GM19438 (cell line): Measurements from ENCODE around the gene RYR2.
A peak's percentile ranks its signal among the peaks of the same experiment; 100 is the strongest.
"Not testable (repeated sequence)": the region's sequence is repeated elsewhere in the genome, so short reads cannot be mapped to it uniquely, and the experiment has no call there.

ENCODE experiments used
- ATAC-seq: cut with Tn5 transposase; IDR thresholded peaks from one replicate; pipeline ENCODE4 v1.9.1; 2021; ENCODE audit warnings: low read depth; ENCODE audit not compliant: unreplicated experiment

The RYR2 gene

DNA sequence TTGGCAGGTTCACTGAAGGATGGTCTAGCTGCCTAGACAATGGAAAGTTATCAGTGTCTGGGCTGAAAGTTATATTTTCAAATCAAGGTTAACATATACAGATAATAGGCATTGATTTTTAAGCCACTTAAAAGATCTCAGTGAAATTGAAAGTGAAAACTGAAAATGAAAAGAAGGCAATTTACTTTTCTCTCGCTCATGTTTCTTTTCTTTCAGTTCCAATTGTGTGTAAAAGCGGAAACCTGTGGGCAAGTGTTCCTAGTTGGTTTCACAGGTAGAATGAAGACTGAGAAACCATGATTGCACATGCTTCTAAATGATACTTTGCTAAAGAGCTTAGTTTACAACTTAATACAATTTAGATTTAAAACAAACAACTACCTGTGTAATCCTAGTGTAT, 465.0 kb downstream of the RYR2 start:
- peak; percentile 92 for ATAC-seq

DNA sequence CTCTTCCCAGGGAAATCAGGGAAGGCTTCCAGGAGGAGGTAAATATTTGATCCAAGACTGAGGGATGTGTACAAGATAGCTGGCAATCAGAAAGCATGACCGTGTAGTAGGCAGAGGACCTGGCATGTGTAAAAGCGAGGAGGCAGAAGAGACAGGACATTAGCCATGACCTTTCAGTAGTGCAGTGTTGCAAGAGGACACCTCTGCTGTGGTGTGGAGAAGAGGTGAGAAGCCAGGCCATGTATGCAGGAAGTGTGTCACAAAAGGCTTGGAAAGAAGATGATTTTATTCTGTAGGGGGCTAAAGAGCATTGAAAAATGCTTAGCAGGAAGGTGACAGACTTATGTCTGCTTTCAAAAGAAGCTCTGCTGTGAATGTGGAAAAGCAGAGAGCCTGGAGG, 467.8 kb downstream of the RYR2 start:
- ATAC-seq, result no peak

DNA sequence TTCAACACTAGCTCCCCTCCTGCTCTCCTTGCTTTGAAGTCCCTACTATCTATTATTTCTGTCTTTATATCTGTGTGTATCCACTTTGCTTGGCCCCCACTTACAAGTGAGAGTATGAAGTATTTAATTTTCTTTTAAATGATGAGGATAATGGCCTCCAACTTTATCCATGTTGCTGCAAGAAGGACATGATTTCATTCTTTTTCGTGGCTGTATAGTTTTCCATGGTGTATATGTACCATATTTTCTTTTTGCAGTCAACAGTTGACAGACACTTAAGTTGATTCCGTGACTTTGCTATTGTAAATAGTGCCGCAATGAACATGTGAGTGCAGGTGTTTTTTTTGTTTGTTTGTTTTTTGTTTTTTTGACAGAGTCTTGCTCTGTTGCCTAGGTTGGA, 483.1 kb downstream of the RYR2 start:
- ATAC-seq, result no peak

DNA sequence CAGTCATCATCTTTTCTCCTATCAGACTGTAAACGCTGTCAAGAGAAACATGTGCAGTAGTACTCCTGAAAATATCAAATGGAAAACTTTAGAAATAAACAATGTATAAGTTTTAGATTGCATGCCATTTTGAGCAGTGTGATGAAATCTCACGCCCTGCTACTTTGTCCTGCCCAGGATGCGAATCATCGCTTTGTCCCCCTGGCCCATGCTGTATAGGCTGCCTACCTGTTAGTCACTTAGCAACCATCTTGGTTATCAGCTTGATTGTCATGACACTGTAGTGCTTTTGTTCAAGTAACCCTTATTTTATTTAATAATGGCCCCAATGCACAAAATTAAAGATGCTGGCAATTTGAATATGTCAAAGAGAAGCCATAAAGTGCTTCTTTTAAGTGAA, 485.8 kb downstream of the RYR2 start:
- ATAC-seq, result no peak

DNA sequence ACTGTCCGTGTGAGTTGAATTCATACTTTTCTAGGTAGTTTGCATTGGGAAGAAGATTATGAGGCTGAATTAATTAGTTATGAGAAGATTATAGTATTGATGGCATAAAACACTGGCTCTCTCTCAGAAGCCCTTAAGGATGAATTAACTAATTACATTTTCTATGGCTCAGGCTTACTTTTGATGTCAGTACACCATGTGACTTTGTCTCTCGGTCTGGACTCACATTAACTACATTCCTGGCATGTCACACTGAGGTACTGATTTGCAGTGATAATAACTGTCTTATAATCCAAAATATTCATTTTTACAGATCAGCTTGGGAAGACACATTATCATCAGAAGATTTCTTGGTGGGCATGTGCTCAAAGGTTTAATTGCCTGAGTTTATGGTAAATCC, 486.6 kb downstream of the RYR2 start:
- ATAC-seq, result no peak

DNA sequence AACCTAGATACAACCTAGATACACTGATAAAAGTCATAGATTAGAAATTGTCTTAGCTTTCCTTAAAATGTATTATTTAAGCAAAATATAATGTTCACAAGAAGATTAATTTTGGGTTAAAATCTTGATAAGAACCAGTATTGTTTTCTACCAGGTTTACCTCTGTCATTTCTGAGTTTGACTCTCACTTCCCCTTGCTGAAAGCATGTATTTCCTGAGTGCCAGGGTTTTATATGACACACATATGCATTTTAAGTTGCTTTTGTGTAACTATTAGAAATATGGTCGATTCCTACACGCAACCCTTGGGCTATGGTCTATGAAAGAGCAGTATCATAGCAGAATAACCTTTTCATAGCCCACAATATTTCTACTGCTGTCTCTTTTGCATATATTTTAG, 497.1 kb downstream of the RYR2 start:
- ATAC-seq, result no peak

DNA sequence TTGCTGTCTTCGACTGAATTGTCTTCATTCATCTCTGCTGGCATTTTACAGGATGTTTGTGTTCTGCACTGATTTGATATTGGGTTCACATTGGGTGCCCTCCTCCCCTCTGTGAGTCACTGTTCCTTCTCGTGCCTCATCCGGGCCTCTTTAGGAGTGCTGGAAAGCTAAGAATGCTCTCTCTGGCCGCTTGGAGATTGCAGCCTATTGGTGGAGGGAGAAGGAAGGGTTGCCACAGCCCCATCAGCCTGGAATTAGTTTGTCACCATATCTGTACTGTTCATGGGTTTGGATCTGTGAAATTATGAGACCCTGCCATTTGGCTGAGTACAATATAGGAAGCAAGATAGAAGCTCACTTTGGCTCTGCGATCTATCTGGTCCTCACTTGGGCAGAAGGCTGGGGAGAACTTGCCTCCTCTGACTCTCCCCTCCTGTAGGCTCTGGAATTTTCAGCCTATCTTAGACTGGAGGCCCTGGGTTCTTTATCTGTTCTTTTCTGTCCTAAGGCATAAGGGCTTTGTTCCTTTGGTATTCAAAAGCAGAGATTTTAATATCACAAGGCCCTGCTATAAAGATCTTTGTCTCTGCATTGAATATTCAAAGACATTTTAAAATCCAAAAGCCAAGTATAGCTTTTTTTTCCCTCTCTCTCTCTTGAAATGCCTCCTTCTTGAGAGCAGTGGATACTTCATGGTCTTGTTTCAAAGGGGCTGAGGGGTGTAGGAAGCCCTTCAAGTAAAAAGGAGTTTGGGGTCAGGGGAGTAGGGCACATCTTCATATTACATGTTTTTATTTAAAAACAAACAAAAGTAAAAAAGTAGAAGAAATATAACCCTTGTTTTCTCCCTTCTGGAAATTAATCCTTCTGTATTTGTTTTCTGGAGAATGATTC, 500.8 kb downstream of the RYR2 start:
- no peak for ATAC-seq

DNA sequence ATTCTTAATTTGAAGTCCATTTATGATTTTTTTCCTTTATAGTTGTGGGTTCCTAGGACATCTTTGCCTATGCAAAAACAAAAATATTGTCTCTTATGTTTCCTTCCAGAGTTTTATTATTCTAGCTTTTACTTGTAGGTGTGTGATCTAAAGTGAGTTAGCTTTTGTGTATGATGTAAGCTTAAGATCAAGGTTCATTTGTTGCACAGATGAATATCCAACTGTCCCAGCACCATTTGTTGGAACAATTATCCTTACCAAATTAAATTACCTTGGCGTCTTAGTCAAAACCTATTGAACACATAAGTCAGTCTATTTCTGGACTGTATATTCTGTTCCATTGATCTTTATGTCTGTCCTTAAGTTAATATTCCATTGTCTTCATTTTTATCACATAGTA, 511.1 kb downstream of the RYR2 start:
- no peak for ATAC-seq

DNA sequence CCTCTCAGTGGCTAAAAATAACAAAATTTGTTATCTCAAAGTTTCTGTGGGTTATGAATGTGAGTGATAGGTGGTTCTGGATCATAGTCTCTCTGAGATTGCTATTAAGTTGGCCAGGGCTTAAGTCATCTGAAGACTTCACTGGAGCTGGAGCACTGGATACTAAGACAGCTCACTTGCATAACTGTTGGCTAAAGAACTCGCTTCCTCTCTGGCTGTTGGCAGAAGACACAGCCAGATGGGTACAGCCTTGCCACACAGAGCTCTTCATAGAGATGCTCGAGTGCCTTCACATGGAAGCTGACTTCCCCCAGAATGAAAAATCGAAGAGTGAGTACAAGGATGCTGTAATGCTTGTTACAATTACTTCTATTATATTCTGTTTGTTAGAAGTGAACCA, 514.9 kb downstream of the RYR2 start:
- ATAC-seq, result no peak

DNA sequence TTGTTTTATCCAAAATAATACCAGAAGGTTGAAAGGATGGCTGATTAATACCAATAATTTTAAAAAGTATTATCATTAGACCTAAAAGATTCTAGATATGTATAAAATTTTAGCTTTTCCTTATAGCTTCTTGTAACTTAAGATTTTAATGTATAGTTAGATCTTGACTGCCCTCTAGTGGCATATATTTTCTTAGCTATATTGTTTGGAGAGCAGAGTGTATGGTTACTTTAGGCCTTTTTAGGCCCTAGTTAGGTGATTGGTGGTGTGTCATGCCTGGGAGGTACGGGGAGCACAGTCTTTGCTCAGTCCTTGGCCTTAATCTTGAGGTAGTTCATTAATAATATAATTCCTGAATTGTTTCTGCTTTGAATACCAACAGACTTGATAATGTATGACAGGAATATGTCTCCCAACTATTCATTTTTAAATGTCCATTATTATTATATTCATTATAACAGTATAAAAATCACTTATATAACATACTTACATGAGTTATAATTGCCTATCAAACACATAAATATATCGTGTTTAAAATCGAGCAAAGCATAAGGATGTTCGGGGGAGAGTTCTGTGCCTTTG, 520.3 kb downstream of the RYR2 start:
- ATAC-seq, result no peak

DNA sequence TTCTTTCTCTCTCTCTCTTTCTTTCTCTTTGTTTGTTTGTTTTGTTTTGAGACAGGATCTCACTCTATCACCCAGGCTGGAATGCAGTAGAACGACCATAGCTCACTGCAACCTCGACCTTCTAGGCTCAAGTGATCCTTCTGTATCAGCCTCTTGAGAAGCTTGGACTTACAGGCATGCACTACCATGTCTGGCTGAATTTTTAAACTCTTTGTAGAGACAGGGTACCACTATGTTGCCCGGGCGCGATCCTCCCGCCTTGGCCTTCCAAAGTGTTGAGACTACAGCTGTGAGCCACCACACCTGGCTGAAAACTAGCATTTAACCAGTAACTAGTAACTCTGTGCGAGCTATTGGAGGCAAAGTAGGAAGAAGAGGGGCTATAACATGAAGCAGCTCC, 523.3 kb downstream of the RYR2 start:
- ATAC-seq, result no peak

DNA sequence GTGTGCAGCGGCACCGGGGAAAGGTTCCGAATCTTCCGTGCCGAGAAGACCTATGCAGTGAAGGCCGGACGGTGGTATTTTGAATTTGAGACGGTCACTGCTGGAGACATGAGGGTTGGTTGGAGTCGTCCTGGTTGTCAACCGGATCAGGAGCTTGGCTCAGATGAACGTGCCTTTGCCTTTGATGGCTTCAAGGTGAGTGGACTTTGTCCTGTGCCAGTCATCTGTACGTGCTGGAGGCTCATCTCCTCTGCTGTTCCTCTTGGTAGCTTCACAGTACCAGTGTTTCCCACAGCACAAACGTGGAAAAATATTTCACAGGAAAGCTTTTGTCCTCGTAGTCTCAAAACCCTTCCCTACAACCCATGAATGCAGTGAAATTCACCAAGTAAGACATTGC, 524.6 kb downstream of the RYR2 start:
- ATAC-seq, result no peak

DNA sequence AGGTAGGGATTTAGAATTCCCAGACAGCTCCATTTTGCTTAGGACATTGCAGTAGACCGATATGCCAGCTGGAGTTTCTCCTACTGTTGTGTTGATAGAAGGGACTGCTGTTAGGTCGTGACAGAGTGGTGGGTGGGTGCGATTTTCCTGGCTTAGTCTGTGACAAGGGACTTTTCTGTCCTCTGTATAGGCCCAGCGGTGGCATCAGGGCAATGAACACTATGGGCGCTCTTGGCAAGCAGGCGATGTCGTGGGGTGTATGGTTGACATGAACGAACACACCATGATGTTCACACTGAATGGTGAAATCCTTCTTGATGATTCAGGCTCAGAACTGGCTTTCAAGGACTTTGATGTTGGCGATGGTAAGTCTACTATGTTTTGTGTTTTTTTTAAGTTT, 527.0 kb downstream of the RYR2 start:
- ATAC-seq, result no peak

DNA sequence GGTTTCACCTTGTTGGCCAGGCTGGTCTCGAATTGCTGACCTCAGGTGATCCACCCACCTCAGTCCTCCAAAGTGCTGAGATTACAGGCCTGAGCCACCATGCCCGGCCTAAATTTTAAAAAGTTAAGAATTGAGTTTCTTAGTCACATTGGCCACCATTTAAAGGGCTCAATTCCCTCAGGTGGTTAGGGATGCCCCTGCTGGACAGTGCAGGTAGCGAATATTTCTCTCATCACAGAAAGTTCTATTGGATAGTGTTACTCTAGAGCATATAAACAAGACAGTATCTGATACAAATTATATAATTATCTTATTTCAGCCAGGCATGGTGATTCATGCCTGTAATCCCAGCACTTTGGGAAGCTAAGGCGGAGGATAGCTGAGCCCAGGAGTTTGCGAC, 528.5 kb downstream of the RYR2 start:
- no peak for ATAC-seq

DNA sequence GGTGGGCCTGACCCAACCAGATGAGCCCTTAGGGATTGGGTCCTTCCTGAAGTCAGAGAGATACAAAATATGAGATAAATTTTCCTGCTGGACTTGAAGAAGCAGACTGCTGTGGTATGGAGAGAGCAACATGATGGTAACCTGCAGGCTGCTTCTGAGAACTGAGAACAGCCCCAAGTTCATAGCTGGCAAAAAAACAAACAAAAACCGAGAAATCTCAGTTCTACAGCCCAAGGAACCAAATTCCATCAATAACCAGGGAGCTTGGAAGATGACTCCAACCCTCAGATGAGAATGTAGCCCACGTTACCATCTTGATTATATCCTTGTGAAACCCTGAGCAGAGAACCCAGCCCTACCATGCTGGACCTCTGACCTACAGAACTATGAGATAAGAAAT, 532.6 kb downstream of the RYR2 start:
- no peak for ATAC-seq

DNA sequence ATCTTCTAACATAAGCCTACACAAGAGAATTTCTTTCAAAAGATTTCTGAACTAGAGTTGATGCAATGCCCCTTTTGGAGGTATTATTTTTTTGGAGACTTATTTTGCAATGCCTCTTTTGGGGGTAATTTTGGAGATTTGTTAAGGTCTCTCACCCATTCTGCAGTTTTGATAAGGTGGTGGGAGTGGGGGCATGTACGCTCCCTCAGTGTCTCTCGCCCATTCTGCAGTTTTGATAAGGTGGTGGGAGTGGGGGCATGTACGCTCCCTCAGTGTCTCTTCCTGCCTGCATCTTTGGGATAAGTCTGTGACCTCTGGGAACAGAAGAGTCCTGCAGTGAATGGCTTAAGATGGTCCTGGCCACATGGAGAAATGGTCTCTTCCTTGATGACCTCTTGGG, 536.6 kb downstream of the RYR2 start:
- no peak for ATAC-seq

DNA sequence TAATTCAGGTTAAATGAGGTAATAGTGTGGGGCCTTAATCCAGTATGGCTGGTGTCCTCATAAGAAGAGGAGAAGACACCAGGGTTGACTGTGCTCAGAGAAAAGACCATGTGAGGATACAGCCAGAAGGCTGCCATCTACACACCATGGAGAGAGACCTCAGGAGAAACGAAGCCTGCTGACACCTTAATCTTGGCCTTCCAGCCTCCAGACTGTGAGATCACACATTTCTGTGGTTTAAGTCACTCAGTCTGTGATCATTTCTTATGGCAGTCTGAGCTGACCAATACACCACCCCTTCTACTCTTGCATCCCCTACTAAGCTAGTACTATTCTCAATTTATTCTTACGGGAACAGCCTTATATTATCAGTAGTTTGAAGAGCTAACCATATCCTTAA, 538.7 kb downstream of the RYR2 start:
- ATAC-seq, result no peak

DNA sequence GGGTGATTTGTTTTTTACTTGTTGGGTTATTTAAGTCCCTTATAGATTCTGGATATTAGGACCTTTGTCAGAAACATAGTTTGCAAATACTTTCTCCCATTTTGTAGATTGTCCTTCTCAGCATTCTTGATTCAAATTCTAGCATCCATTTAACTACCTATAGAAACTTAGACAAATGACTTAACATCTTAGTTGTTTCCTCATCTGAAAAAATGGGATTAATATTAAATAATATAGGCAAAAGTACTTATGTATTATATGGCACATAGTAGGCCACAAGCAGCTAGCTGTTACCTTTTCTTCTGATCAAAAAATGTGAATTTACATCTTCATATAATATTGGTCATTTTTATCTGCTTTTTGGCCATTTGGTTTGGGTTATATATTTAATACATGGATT, 541.3 kb downstream of the RYR2 start:
- no peak for ATAC-seq

DNA sequence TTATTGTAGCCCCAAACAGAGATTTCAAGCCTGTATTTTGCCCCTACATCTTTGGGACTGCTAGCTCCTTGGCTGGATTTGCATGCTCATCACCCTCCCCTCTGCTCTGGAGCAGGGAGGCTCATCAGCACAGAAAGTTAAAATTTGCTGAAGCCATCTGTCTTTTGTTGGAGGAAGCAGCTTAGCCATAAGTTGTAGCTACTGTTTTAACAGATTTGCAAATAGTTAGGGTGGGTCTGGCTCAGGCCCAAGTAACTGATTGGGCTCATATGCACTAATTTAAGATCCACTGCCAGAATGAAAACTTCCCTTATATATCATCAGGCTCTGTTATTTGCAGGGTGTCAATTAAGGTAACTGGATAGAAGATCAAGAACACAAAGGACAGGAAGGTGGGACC, 541.8 kb downstream of the RYR2 start:
- ATAC-seq, result no peak

DNA sequence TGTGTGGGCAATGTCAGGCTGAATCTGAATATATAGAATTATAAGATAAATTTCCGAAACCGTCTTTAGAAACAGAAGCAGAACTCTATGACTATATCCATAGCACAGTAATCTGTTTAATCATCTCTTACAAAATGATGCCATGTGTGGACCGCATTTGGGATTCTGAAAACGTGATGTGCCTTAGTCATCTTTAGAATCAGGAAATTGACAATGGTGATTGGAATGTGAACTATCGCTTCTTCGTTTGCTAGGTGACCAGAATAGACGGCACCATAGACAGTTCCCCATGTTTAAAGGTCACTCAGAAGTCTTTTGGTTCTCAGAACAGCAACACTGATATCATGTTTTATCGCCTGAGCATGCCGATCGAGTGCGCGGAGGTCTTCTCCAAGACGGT, 548.4 kb downstream of the RYR2 start:
- ATAC-seq, result no peak

DNA sequence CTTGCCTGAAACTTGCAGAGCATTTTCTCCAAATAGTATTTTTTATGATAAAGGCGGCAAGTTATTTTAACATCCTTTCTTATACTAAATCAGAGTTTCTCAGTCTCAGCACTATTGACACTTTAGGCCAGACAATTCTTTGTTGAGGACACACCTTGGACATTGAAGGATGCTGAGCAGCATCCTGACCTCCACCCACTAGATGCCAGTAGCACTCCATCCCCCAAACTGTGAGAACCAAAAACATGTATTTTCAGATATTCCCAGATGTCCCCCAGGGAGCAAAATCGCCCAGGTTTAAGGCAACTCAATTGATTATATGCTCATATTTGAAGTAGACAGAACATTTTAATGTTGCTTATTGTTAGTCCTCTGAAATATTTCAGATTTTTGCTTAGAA, 549.4 kb downstream of the RYR2 start:
- no peak for ATAC-seq

DNA sequence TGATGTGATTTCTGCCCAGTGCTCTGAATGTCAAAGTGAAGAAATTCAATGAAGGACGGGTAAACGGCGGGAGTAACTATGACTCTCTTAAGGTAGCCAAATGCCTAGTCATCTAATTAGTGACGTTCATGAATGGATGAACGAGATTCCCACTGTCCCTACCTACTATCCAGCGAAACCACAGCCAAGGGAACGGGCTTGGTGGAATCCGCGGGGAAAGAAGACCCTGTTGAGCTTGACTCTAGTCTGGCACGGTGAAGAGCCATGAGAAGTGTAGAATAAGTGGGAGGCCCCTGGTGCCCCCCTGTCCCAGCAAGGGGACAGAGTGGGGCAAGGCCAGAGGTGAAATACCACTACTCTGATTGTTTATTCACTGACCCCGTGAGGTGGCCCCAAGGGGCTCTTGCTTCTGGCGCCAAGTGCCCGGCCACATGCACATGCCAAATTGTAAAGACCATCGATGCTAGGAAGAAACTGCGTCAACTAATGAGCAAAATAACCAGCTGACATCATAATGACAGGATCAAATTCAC, 561.1 kb downstream of the RYR2 start:
- not testable (repeated sequence) for ATAC-seq
